Activated naive CD4-positive, alpha-beta T cell treated with anti-CD3 and anti-CD28 coated beads, Interleukin-2, amount 50 U/mL, for 16 hours (primary cell): ENCODE measurements around the gene CETN1.

Source experiments
- DNase-seq: peaks from one replicate; pipeline ENCODE4 v3.0.0-alpha.2; 2020

Gene CETN1

GRCh38 chr18:577643-578375, 2.4 kb upstream of the CETN1 start:
- DNase-seq = no peak

GRCh38 chr18:579238-579637, 942 bp upstream of the CETN1 start:
- DNase-seq = no peak

- no peak for DNase-seq
Measured at GRCh38 chr18:581096-581495, 916 bp downstream of the CETN1 start.

- no peak for DNase-seq
Measured at GRCh38 chr18:582465-582864, 2.3 kb downstream of the CETN1 start.

GRCh38 chr18:595068-595467, 14.9 kb downstream of the CETN1 start:
- no peak for DNase-seq

- no peak for DNase-seq
Measured at GRCh38 chr18:595571-595970, 15.4 kb downstream of the CETN1 start.

- DNase-seq = no peak
Measured at GRCh38 chr18:596288-596881, 16.2 kb downstream of the CETN1 start.

- no peak for DNase-seq
Measured at GRCh38 chr18:598124-598589, 18.0 kb downstream of the CETN1 start.

GRCh38 chr18:600107-600506, 19.9 kb downstream of the CETN1 start:
- DNase-seq = no peak

- no peak for DNase-seq
Measured at GRCh38 chr18:604771-605170, 24.6 kb downstream of the CETN1 start.

GRCh38 chr18:607930-608329, 27.8 kb downstream of the CETN1 start:
- no peak for DNase-seq

GRCh38 chr18:610214-610928, 30.2 kb downstream of the CETN1 start:
- no peak for DNase-seq

- no peak for DNase-seq
Measured at GRCh38 chr18:612156-612555, 32.0 kb downstream of the CETN1 start.

- no peak for DNase-seq
Measured at GRCh38 chr18:614193-614592, 34.0 kb downstream of the CETN1 start.

- DNase-seq = no peak
Measured at GRCh38 chr18:615092-615521, 34.9 kb downstream of the CETN1 start.

- DNase-seq = no peak
Measured at GRCh38 chr18:615773-616172, 35.6 kb downstream of the CETN1 start.

GRCh38 chr18:616380-616995, 36.3 kb downstream of the CETN1 start:
- DNase-seq = no peak

- DNase-seq = no peak
Measured at GRCh38 chr18:617970-618504, 37.9 kb downstream of the CETN1 start.

GRCh38 chr18:618618-619017, 38.4 kb downstream of the CETN1 start:
- DNase-seq = no peak

- DNase-seq = no peak
Measured at GRCh38 chr18:621291-622043, 41.3 kb downstream of the CETN1 start.

GRCh38 chr18:622289-622688, 42.1 kb downstream of the CETN1 start:
- DNase-seq = no peak
